Glomerular visceral epithelial cell (primary cell): Measurements from ENCODE around the gene TAAR2.
A peak's percentile ranks its signal among the peaks of the same experiment; 100 is the strongest.
"Not testable (repeated sequence)": the region's sequence is repeated elsewhere in the genome, so short reads cannot be mapped to it uniquely, and the experiment has no call there.

Experiments used
- DNase-seq: peaks from one replicate; pipeline ENCODE4 v3.0.0-alpha.2; 2016; ENCODE audit errors: extremely low spot score

TAAR2 gene, protein sequence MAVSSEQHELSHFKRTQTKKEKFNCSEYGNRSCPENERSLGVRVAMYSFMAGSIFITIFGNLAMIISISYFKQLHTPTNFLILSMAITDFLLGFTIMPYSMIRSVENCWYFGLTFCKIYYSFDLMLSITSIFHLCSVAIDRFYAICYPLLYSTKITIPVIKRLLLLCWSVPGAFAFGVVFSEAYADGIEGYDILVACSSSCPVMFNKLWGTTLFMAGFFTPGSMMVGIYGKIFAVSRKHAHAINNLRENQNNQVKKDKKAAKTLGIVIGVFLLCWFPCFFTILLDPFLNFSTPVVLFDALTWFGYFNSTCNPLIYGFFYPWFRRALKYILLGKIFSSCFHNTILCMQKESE

GRCh38 chr6:132624175-132624574, at the start of gene TAAR2:
TSS of gene TAAR2 (minus strand) at chr6:132624275. CDS start at chr6:132624275, 0 bp downstream.
- DNase-seq: no peak

GRCh38 chr6:132673376-132674094, 49.5 kb upstream of the TAAR2 start:
- no peak for DNase-seq

DNA sequence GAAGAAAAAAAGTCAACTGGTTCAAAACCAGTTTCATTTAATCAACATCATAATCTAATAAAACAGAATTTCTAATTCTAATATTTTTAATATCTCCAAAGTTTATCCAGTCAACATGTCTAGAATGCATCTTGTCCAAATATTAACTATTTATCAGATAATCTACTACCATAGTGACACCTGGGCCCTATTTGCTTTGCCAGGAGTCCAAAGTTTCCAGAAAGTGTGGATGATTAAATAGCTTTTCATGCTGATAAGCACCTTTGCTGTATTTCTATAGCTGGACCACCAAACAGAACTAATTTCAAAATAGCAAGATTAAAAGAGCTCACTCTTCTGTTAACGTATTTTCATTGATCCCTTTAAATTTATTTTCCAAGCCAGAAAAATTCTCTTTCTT, 47.2 kb upstream of the TAAR2 start:
- no peak for DNase-seq

GRCh38 chr6:132669690-132670291, 45.7 kb upstream of the TAAR2 start:
- peak; percentile 42 for DNase-seq

- DNase-seq: no peak
Observed at GRCh38 chr6:132666118-132666517, 42.0 kb upstream of the TAAR2 start.

DNA sequence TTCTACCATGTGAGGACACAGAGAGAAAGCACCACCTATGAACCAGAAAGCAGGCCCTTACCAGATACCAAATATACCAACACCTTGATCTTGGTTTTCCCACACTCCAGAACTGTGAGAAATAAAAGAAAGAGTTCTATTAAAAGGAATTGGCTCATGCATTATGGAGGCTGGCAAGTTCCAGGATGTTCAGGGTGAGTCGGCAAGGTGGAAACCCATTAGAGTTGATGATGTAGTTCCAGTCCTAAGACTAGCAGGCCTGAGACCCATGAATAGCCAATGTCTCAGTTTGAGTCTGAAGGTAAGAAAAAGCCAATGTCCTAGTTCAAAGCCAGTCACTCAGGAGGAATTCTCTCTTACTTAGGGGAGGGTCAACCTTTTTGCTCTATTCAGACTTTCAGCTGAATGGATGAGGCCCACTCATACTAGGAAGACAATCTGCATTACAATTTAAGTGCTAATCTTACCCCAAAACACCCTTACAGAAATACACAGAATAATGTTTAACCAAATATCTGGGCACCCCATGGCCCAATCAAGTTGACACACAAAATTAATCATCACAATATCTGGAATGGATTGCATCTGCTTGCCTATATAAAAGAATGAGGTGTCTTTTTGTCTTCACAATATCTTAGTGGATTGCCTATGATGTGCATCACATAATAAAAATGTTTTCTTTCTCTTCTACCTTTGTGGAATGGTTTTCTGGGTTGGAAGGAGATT, 40.4 kb upstream of the TAAR2 start:
- DNase-seq: no peak

DNA sequence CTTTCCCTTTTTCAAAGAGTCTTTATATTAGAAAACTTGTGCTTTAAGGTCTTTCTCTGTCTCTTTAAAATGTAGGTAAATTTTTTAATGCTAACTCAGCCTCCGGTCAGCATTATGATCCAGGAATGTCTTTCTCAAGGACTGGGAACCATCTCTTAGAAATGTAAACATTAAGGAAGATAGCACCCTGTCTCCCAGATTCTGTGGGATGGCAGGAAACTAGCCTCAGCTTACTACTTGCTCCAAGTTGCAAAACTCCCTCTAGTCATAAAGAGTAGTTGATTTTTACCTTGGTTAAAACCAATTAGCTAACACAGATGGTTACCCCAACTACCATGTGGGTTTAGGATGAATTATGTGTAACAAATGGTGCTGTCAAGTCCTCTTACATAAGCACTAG, 39.6 kb upstream of the TAAR2 start:
- no peak for DNase-seq

DNA sequence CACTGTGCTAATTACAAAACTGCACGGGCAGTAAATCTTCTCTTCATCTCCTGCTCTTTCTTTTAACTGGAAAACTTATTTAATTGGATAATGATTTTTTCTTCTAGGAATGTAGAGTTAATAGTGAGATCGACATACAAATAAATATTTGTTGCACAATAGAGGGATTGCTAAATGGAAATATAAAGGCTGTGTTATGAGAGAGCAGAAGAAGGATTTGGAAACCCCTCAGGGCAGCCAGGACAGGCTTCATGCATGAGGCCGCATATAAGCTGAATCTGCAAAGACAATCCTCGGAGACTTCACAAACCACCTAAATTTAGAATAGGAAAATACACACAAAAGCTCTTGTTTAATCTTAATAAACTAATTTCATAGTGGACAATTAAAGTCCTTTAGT, 37.8 kb upstream of the TAAR2 start:
- no peak for DNase-seq

GRCh38 chr6:132659082-132659481, 35.0 kb upstream of the TAAR2 start, which contains the start of gene TAAR1:
TSS of gene TAAR1 (minus strand) at chr6:132659182. CDS start at chr6:132646003, 13,179 bp downstream.
- no peak for DNase-seq

- no peak for DNase-seq
Observed at GRCh38 chr6:132651062-132651461, 27.0 kb upstream of the TAAR2 start.

GRCh38 chr6:132650429-132650828, 26.4 kb upstream of the TAAR2 start:
- no peak for DNase-seq

GRCh38 chr6:132648828-132649227, 24.8 kb upstream of the TAAR2 start:
- DNase-seq: no peak

- DNase-seq: peak; percentile 61
Observed at GRCh38 chr6:132648356-132648755, 24.3 kb upstream of the TAAR2 start.

- no peak for DNase-seq
Observed at GRCh38 chr6:132643547-132643946, 19.5 kb upstream of the TAAR2 start.

DNA sequence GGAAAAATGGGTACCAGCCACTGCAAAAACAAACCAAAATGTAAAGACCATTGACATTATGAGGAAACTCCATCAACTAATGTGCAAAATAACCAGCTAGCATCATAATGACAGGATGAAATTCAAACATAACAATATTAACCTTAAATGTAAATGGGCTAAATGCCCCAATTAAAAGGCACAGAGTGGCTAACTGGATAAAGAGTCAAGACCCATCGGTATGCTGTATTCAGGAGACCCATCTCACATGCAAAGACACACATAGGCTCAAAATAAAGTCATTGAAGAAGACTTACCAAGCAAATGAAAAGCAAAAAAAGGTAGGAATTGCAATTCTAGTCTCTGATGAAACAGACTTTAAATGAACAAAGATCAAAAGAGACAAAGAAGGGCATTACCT, 13.1 kb upstream of the TAAR2 start:
- not testable (repeated sequence) for DNase-seq

DNA sequence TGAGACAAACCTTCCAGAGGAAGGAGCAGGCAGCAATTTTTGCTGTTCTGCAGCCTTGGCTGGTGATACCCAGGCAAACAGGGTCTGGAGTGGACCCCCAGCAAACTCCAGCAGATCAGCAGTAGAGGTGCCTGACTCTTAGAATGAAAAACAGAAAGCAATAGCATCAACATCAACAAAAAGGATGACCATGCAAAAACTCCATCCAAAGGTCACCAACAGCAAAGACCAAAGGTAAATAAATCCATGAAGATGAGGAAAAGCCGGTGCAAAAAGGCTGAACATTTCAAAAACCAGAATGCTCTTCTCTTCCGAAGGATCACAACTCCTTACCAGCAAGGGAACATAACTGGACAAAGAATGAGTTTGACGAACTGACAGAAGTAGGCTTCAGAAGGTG, 11.8 kb upstream of the TAAR2 start:
- not testable (repeated sequence) for DNase-seq

- DNase-seq: not testable (repeated sequence)
Observed at GRCh38 chr6:132635288-132635687, 11.2 kb upstream of the TAAR2 start.

DNA sequence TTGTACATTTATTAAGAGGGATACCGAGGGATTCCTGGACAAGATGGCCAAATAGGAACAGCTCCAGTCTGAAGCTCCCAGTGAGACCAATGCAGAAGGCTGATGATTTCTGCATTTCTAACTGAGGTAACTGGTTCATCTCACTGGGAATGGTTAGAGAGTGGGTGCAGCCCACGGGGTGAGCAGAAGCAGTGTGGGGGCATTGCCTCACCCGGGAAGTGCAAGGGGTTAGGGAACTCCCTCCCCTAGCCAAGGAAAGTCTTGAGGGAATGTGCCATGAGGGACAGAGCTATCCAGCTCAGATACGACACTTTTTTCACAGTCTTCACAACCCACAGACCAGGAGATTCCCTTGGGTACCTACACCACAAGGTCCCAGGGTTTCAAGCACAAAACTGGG, 10.7 kb upstream of the TAAR2 start:
- DNase-seq: no peak

DNA sequence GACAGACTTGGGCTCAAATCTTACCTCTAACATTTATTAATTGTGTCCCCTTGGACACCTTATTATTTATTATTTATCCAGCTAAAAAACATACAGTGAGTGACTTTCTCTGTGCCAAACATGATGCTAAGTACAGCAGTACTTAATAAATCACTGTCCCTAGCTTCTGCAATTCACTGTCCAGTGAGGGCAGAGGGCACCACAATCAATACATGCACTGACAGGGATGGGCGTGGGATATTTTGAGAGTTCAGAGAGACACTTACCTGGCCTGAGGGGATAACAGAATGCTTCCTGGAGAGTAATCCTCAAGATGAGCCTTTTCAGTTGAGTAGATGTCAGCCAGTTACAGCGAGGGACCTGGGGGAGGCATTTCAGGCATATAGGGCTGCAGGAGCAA, 9.3 kb upstream of the TAAR2 start:
- no peak for DNase-seq

DNA sequence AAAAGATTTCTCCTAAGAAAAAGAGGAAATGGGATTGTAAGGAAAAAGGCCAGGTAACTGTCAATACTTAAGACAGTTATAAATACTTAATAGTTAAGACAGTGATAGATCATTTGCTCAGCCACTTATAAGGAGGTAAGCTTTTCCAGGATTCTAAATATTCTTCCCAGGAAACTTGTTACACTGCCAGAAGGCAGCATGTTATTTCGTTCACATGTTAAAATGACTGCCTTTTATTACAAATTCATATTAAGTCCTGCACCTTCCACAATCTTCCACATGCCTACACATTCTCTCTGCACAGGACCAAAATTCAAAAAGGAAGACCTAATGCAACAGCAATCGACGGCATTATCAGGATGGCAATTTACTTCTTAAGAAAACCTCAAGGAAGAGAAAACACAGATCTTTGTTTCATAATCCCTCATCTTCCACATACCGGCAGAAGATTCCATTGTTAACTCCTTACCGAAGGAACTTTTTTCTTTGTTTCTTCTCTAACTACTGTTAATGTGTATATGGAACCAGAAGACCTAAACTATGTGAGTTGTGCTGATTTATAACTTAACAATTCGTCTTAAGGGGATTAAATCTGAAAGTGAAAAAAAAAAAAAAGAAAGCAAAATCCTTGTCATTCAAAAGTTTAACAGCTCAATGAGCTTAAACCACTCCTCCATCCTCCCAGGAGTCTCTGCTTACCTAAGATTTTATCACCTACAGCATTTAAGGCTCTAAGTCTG, 799 bp downstream of the TAAR2 start:
- no peak for DNase-seq

GRCh38 chr6:132616677-132617076, 7.4 kb downstream of the TAAR2 start:
- DNase-seq: no peak
